ENCODE measurements around the gene LSAMP.
"Not testable (repeated sequence)": the region's sequence is repeated elsewhere in the genome, so short reads cannot be mapped to it uniquely, and the experiment has no call there.

Gene LSAMP

GRCh38 chr3:116084999-116085791 is 360.1 kb downstream of the LSAMP start:
- Histone ChIP-seq H3K27ac (no peak overlapping the region), H3K27me3 (no peaks in the 10 kb centered on the region), H3K9me3 (no peaks in the 10 kb centered on the region), H3K36me3 (no peaks in the 10 kb centered on the region), H3K4me1 (ENCODE audit: control insufficient read depth in 1 of 2, insufficient read depth in 1 of 2, low read depth in 1 of 2, low read length in 1 of 2) (no peaks in the 10 kb centered on the region), H3K4me3 (ENCODE audit: low read depth in 1 of 2, low read length in 1 of 2) (no peak overlapping the region)
- TF ChIP-seq, protein P1, sequence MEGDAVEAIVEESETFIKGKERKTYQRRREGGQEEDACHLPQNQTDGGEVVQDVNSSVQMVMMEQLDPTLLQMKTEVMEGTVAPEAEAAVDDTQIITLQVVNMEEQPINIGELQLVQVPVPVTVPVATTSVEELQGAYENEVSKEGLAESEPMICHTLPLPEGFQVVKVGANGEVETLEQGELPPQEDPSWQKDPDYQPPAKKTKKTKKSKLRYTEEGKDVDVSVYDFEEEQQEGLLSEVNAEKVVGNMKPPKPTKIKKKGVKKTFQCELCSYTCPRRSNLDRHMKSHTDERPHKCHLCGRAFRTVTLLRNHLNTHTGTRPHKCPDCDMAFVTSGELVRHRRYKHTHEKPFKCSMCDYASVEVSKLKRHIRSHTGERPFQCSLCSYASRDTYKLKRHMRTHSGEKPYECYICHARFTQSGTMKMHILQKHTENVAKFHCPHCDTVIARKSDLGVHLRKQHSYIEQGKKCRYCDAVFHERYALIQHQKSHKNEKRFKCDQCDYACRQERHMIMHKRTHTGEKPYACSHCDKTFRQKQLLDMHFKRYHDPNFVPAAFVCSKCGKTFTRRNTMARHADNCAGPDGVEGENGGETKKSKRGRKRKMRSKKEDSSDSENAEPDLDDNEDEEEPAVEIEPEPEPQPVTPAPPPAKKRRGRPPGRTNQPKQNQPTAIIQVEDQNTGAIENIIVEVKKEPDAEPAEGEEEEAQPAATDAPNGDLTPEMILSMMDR (IDR thresholded peaks at IDR 0.05) = no peak

- no peaks in the 10 kb centered on the region for H3K9me3 ChIP-seq
- H3K27me3 ChIP-seq = no peaks in the 10 kb centered on the region
- no peaks in the 10 kb centered on the region for H3K36me3 ChIP-seq
- no peak overlapping the region for H3K27ac ChIP-seq
- no peak overlapping the region for H3K4me3 ChIP-seq (ENCODE audit: low read depth in 1 of 2, low read length in 1 of 2)
- H3K4me1 ChIP-seq (ENCODE audit: control insufficient read depth in 1 of 2, insufficient read depth in 1 of 2, low read depth in 1 of 2, low read length in 1 of 2) = no peaks in the 10 kb centered on the region
- TF ChIP-seq, protein P1 (IDR thresholded peaks at IDR 0.05) = no peak
These were observed 361.6 kb downstream of the LSAMP start for GRCh38 chr3:116083683-116084082.

DNA sequence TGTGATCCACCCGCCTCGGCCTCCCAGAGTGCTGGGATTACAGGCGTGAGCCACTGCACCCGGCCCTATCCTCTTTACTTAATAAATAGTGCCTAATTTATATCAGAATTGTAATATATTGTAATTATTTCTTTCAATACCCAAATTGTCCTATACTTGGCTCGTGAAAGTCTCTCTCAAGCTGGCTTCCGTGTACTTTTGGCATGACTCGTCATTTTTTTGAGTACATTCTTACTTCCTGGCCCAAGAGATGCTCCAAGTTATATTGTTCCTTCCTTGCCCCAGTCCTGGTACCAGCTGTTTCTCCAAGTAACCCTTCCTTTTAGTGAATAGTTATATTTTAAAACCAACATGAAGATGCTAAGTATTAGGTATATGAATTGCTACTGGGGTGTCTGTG is 366.7 kb downstream of the LSAMP start:
- H3K36me3 ChIP-seq = no peaks in the 10 kb centered on the region
- TF ChIP-seq, protein P1 (IDR thresholded peaks at IDR 0.05) = no peak
- H3K4me1 ChIP-seq (ENCODE audit: control insufficient read depth in 1 of 2, insufficient read depth in 1 of 2, low read depth in 1 of 2, low read length in 1 of 2) = no peaks in the 10 kb centered on the region
- H3K27me3 ChIP-seq = no peaks in the 10 kb centered on the region
- no peak overlapping the region for H3K4me3 ChIP-seq (ENCODE audit: low read depth in 1 of 2, low read length in 1 of 2)
- no peaks in the 10 kb centered on the region for H3K9me3 ChIP-seq
- no peak overlapping the region for H3K27ac ChIP-seq

DNA sequence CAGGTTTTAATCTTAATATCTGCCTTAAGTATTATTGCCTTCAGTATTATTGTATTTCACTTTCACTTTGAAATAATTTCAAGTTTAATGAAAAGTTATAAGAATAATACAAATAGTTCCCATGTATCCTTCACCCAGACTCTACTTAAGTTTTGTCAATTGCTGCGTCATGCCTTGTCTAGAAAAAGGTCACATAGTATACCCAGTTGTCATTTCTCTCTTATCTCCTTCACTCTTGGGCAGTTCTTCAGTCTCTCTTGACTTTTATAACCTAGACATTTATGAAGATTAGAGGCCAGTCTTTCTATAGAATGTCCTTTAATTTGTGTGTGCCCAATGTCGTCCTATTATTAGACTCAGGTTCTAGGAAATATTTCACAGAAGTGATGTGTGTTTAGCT is 367.7 kb downstream of the LSAMP start:
- TF ChIP-seq, protein P1 (IDR thresholded peaks at IDR 0.05) = no peak
- Histone ChIP-seq H3K9me3 (no peaks in the 10 kb centered on the region), H3K36me3 (no peaks in the 10 kb centered on the region), H3K27me3 (no peaks in the 10 kb centered on the region), H3K4me3 (ENCODE audit: low read depth in 1 of 2, low read length in 1 of 2) (no peak overlapping the region), H3K4me1 (ENCODE audit: control insufficient read depth in 1 of 2, insufficient read depth in 1 of 2, low read depth in 1 of 2, low read length in 1 of 2) (no peaks in the 10 kb centered on the region), H3K27ac (no peak overlapping the region)

DNA sequence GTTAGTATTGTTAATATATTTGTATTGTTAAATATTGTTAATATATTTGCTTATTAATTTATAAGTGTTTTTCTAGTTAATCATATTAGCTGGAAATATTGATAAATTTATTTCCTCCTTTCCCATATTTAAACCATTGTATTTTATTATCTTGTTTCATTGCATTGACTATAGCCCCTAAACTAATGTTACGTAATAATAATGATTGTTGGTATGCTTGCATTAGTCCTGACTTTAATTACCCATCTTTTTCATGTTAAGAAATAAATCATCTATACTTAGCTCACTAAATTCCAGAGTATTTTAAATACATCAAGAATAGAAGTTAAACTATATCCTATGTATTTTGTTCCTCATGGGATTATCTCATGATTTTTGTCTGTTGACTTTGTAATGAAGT is 368.2 kb downstream of the LSAMP start:
- H3K27ac ChIP-seq = no peak overlapping the region
- no peaks in the 10 kb centered on the region for H3K9me3 ChIP-seq
- H3K36me3 ChIP-seq = no peaks in the 10 kb centered on the region
- no peaks in the 10 kb centered on the region for H3K27me3 ChIP-seq
- H3K4me1 ChIP-seq (ENCODE audit: control insufficient read depth in 1 of 2, insufficient read depth in 1 of 2, low read depth in 1 of 2, low read length in 1 of 2) = no peaks in the 10 kb centered on the region
- no peak overlapping the region for H3K4me3 ChIP-seq (ENCODE audit: low read depth in 1 of 2, low read length in 1 of 2)
- TF ChIP-seq, protein P1 (IDR thresholded peaks at IDR 0.05) = no peak

- H3K36me3 ChIP-seq; H3K4me1 ChIP-seq (ENCODE audit: control insufficient read depth in 1 of 2, insufficient read depth in 1 of 2, low read depth in 1 of 2, low read length in 1 of 2); H3K9me3 ChIP-seq; H3K4me3 ChIP-seq (ENCODE audit: low read depth in 1 of 2, low read length in 1 of 2); H3K27me3 ChIP-seq; H3K27ac ChIP-seq: not testable (repeated sequence)
These were observed 374.6 kb downstream of the LSAMP start for GRCh38 chr3:116070516-116071278.
